Neural cell (in vitro differentiated cells): ENCODE measurements around the gene SDHAF4. TPM values are rescaled to one million over a fixed set of nuclear protein-coding genes. Genes with fewer than 3 reads are reported as not detected.
"Not testable (repeated sequence)": the region's sequence is repeated elsewhere in the genome, so short reads cannot be mapped to it uniquely, and the experiment has no call there.

Experiments
- H2AFZ ChIP-seq: fragments of 200-600, 300-800 bp; sonication (generic), shearing (Covaris generic); 2 replicates; pipeline ENCODE4 v1.6.0; 2014; ENCODE audit warnings: low read depth, mild to moderate bottlenecking, antibody characterized with exemption, low read length, moderate library complexity
- H3F3A ChIP-seq: fragments of 200-600 bp; shearing (Covaris generic); 2 replicates; pipeline ENCODE4 v1.6.1; 2016; ENCODE audit warnings: mild to moderate bottlenecking, moderate library complexity, mixed read lengths, antibody characterized with exemption, low read length; ENCODE audit not compliant: insufficient read depth, poor library complexity, severe bottlenecking
- H3K27ac ChIP-seq: fragments of 200-600, 300-800 bp; sonication (generic), shearing (Covaris generic); 2 replicates; pipeline ENCODE4 v1.5.1; 2014; ENCODE audit warnings: mild to moderate bottlenecking, low read length, moderate library complexity
- H3K27me3 ChIP-seq: fragments of 300-800, 200-600 bp; sonication (generic), shearing (Covaris generic); 2 replicates; pipeline ENCODE4 v1.6.0; 2014; ENCODE audit warnings: mild to moderate bottlenecking, low read depth, low read length, moderate library complexity; ENCODE audit not compliant: insufficient read depth
- H3K36me3 ChIP-seq: fragments of 300-800, 200-600 bp; sonication (generic), shearing (Covaris generic); 2 replicates; pipeline ENCODE4 v1.5.1; 2014; ENCODE audit warnings: mild to moderate bottlenecking, antibody characterized with exemption, low read length, moderate library complexity; ENCODE audit not compliant: insufficient read depth
- H3K4me2 ChIP-seq: fragments of 300-800, 200-600 bp; sonication (generic), shearing (Covaris generic); 2 replicates; pipeline ENCODE4 v1.6.0; 2014; ENCODE audit warnings: mild to moderate bottlenecking, low read length
- H3K4me3 ChIP-seq: fragments of 300-800, 200-600 bp; sonication (generic), shearing (Covaris generic); 2 replicates; pipeline ENCODE4 v1.5.1; 2014; ENCODE audit warnings: mild to moderate bottlenecking, low read length, moderate library complexity
- H3K79me2 ChIP-seq: fragments of 200-600 bp; shearing (Covaris generic); replicated peaks from 2 replicates; pipeline ENCODE4 v1.6.0; 2014; ENCODE audit warnings: mild to moderate bottlenecking, low read length, moderate library complexity; ENCODE audit not compliant: insufficient read depth
- H3K9ac ChIP-seq: fragments of 300-800, 200-600 bp; sonication (generic), shearing (Covaris generic); 2 replicates; pipeline ENCODE4 v1.6.1; 2016; ENCODE audit warnings: mild to moderate bottlenecking, low read length, mixed read lengths
- H3K9me2 ChIP-seq: fragments of 200-600 bp; shearing (Covaris generic); 2 replicates; pipeline ENCODE4 v1.6.1; 2016; ENCODE audit warnings: mild to moderate bottlenecking, low read length, mixed read lengths; ENCODE audit not compliant: insufficient read depth
- H3K9me3 ChIP-seq: fragments of 200-600, 300-800 bp; sonication (generic), shearing (Covaris generic); 2 replicates; pipeline ENCODE4 v1.6.1; 2016; ENCODE audit warnings: mild to moderate bottlenecking, mixed run types, low read length, moderate library complexity, mixed read lengths
- H4K20me1 ChIP-seq: fragments of 200-600 bp; shearing (Covaris generic); 2 replicates; pipeline ENCODE4 v1.6.1; 2016; ENCODE audit warnings: mild to moderate bottlenecking, mixed run types; ENCODE audit not compliant: insufficient read depth
- EP300 ChIP-seq: fragments of 450-650 bp; conservative IDR thresholded peaks from 2 replicates; pipeline ENCODE4 v1.6.1; 2014; ENCODE audit warnings: antibody characterized with exemption, mild to moderate bottlenecking, moderate library complexity; ENCODE audit not compliant: poor library complexity, severe bottlenecking
- EZH2 ChIP-seq: fragments of 200-600, 300-800 bp; shearing (Covaris generic), sonication (generic); IDR thresholded peaks from 2 replicates; pipeline ENCODE4 v1.6.1; 2014; ENCODE audit warnings: antibody characterized with exemption, low read length, borderline replicate concordance, mild to moderate bottlenecking; ENCODE audit not compliant: insufficient read depth, poor library complexity, severe bottlenecking
- MXI1 ChIP-seq: fragments of 450-650 bp; conservative IDR thresholded peaks from 2 replicates; pipeline ENCODE4 v1.6.1; 2014; ENCODE audit warnings: antibody characterized with exemption, mild to moderate bottlenecking; ENCODE audit not compliant: poor library complexity, severe bottlenecking
- POLR2AphosphoS5 ChIP-seq: IDR thresholded peaks from 2 replicates; pipeline ENCODE4 v1.6.1; 2012
- RAD21 ChIP-seq: fragments of 450-650 bp; conservative IDR thresholded peaks from 2 replicates; pipeline ENCODE4 v1.6.1; 2014; ENCODE audit warnings: antibody characterized with exemption, mild to moderate bottlenecking, moderate library complexity
- SMC3 ChIP-seq: fragments of 450-650 bp; conservative IDR thresholded peaks from 2 replicates; pipeline ENCODE4 v1.6.1; 2014; ENCODE audit warnings: antibody characterized with exemption, mild to moderate bottlenecking, moderate library complexity; ENCODE audit not compliant: poor library complexity
- TAF1 ChIP-seq: IDR thresholded peaks from 2 replicates; pipeline ENCODE4 v1.6.1; 2012; ENCODE audit warnings: low read depth
- polyA plus RNA-seq: library from polyadenylated mRNA; depleted of rRNA; stranded (reverse); fragments of >200 nt; gene quantifications from 2 replicates; pipeline ENCODE4 v1.2.3, GENCODE V29; 2014
- TF ChIP-seq, protein P1 (sequence below): fragments of 450-650 bp; IDR thresholded peaks from 2 replicates; pipeline ENCODE4 v1.5.1; 2014; ENCODE audit warnings: antibody characterized with exemption, mild to moderate bottlenecking, moderate library complexity; ENCODE audit not compliant: poor library complexity, severe bottlenecking
- TF ChIP-seq, protein P2 (sequence below): IDR thresholded peaks from 2 replicates; pipeline ENCODE4 v1.6.1; 2012; ENCODE audit warnings: borderline replicate concordance

SDHAF4 gene
- polyA plus RNA-seq, 1 donor from 2014 or later, result 28.2 TPM

DNA sequence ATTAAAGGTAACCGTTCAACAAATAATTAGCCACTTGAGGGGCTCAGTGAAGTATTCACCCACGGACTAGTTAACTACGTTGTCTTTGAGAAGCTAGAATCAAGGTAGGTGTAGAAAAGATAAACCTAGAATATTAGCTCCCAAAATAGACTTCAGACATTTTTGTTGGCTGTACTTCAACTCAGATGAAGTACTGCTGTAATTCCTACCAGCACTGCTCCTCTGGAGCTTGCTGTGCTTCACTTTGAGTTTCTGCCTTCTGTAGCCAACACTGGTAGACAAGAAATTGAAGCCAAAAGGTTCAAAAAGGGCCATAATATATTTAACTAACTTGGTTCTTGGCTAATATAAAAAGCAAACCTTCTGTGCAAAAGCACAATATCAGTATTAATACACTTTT lies 18.8 kb upstream of the SDHAF4 start:
- Histone ChIP-seq H3K36me3 (no peaks in the 10 kb centered on the region), H3K9me2 (no peaks in the 10 kb centered on the region), H3F3A (no peaks in the 10 kb centered on the region), H3K4me3 (no peak overlapping the region), H3K27me3 (no peaks in the 10 kb centered on the region), H2AFZ (no peak overlapping the region), H4K20me1 (no peaks in the 10 kb centered on the region), H3K79me2 (no peaks in the 10 kb centered on the region), H3K27ac (no peak overlapping the region), H3K4me2 (no peak overlapping the region), H3K9me3 (no peaks in the 10 kb centered on the region), H3K9ac (no peak overlapping the region)
- TF ChIP-seq EP300, result no peak
- TF ChIP-seq, protein P1, sequence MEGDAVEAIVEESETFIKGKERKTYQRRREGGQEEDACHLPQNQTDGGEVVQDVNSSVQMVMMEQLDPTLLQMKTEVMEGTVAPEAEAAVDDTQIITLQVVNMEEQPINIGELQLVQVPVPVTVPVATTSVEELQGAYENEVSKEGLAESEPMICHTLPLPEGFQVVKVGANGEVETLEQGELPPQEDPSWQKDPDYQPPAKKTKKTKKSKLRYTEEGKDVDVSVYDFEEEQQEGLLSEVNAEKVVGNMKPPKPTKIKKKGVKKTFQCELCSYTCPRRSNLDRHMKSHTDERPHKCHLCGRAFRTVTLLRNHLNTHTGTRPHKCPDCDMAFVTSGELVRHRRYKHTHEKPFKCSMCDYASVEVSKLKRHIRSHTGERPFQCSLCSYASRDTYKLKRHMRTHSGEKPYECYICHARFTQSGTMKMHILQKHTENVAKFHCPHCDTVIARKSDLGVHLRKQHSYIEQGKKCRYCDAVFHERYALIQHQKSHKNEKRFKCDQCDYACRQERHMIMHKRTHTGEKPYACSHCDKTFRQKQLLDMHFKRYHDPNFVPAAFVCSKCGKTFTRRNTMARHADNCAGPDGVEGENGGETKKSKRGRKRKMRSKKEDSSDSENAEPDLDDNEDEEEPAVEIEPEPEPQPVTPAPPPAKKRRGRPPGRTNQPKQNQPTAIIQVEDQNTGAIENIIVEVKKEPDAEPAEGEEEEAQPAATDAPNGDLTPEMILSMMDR, result no peak
- TF ChIP-seq TAF1, result no peak
- no peak for TF ChIP-seq POLR2AphosphoS5

DNA sequence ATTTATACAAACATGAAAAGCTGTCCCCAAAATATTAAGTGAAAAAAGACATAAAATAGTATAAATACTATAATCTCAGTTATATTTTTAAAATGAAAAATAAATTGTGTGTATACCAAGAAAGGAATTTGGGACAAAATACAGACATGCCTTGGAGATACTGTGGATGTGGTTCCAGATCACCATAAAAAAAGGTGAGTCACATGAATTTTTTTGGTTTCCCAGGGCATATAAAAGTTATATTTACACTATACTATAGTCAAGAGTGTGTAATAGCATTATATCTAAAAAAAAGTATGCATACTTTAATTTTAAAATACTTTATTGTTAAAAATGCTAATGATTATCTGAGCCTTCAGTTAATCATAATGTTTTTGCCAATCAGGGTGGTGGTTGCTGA lies 17.4 kb upstream of the SDHAF4 start:
- H2AFZ ChIP-seq, result no peak overlapping the region
- no peak overlapping the region for H3K9ac ChIP-seq
- no peaks in the 10 kb centered on the region for H3K27me3 ChIP-seq
- H3K4me3 ChIP-seq, result no peak overlapping the region
- H3F3A ChIP-seq, result no peaks in the 10 kb centered on the region
- TF ChIP-seq MXI1, result no peak
- no peak for TF ChIP-seq POLR2AphosphoS5
- TF ChIP-seq EP300, result no peak
- TF ChIP-seq TAF1, result no peak
- no peak for TF ChIP-seq RAD21
- no peak overlapping the region for H3K4me2 ChIP-seq
- no peaks in the 10 kb centered on the region for H3K9me2 ChIP-seq
- H3K27ac ChIP-seq, result no peak overlapping the region
- no peaks in the 10 kb centered on the region for H3K9me3 ChIP-seq
- H3K36me3 ChIP-seq, result no peaks in the 10 kb centered on the region
- no peaks in the 10 kb centered on the region for H4K20me1 ChIP-seq
- H3K79me2 ChIP-seq, result no peaks in the 10 kb centered on the region

DNA sequence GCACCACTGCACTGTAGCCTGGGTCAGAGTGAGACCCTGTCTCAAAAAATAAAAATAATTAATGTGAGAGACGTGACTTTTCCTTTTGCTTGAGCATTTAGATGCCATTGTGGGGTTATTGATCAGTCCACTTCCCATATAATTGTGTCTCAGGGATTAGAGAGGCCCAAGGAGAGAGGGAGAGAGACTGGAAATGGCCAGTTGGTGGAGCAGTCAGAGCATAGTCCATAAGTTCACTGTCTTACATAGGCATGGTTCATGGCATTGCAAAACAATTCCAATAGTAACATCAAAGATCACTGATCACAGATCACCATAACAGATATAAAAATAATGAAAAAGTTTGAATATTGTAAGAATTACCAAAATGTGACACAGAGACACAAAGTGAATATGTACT lies 15.2 kb upstream of the SDHAF4 start:
- TF ChIP-seq MXI1 (no peak), SMC3 (no peak), EZH2 (no peak), POLR2AphosphoS5 (no peak), EP300 (no peak), RAD21 (no peak), TAF1 (no peak)
- TF ChIP-seq, protein P2, sequence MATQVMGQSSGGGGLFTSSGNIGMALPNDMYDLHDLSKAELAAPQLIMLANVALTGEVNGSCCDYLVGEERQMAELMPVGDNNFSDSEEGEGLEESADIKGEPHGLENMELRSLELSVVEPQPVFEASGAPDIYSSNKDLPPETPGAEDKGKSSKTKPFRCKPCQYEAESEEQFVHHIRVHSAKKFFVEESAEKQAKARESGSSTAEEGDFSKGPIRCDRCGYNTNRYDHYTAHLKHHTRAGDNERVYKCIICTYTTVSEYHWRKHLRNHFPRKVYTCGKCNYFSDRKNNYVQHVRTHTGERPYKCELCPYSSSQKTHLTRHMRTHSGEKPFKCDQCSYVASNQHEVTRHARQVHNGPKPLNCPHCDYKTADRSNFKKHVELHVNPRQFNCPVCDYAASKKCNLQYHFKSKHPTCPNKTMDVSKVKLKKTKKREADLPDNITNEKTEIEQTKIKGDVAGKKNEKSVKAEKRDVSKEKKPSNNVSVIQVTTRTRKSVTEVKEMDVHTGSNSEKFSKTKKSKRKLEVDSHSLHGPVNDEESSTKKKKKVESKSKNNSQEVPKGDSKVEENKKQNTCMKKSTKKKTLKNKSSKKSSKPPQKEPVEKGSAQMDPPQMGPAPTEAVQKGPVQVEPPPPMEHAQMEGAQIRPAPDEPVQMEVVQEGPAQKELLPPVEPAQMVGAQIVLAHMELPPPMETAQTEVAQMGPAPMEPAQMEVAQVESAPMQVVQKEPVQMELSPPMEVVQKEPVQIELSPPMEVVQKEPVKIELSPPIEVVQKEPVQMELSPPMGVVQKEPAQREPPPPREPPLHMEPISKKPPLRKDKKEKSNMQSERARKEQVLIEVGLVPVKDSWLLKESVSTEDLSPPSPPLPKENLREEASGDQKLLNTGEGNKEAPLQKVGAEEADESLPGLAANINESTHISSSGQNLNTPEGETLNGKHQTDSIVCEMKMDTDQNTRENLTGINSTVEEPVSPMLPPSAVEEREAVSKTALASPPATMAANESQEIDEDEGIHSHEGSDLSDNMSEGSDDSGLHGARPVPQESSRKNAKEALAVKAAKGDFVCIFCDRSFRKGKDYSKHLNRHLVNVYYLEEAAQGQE, result no peak
- TF ChIP-seq, protein P1, result no peak
- H3K9ac ChIP-seq, result no peak overlapping the region
- H3K36me3 ChIP-seq, result no peaks in the 10 kb centered on the region
- H3K79me2 ChIP-seq, result no peaks in the 10 kb centered on the region
- no peaks in the 10 kb centered on the region for H4K20me1 ChIP-seq
- no peak overlapping the region for H3K4me2 ChIP-seq
- H3F3A ChIP-seq, result no peaks in the 10 kb centered on the region
- H3K4me3 ChIP-seq, result no peak overlapping the region
- H3K9me3 ChIP-seq, result no peaks in the 10 kb centered on the region
- no peaks in the 10 kb centered on the region for H3K27me3 ChIP-seq
- H3K9me2 ChIP-seq, result no peaks in the 10 kb centered on the region
- no peak overlapping the region for H2AFZ ChIP-seq
- no peak overlapping the region for H3K27ac ChIP-seq

DNA sequence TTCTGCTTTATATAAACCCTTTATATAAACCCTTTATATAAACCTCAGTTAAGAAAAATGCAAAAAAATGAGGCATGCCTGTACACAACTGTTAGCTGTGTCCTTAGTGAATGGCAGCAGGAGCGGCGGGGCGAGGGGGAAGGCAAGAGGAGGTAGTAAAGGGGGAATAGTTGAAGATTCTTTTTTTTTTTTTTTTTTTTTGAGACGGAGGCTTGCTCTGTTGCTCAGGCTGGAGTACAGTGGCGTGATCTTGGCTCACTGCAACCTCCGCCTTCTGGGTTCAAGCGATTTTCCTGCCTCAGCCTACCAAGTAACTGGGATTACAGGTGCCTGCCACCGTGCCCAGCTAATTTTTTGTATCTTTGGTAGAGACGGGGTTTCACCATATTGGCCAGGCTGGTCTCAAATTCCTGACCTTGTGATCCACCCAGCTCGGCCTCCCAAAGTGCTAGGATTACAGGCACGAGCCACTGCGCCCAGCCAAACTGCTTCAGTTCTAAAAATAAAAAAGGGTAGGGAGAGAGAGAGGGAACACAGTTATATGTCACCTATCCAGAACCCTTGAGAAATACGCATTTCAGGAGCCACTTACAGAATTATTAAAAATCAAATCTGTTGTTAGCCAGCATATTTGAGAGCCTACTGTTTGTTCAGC lies 14.3 kb upstream of the SDHAF4 start:
- not testable (repeated sequence) for H4K20me1 ChIP-seq, H3K27ac ChIP-seq, H3K9ac ChIP-seq, H3K36me3 ChIP-seq, H3F3A ChIP-seq, H3K9me2 ChIP-seq, H3K4me2 ChIP-seq, H3K9me3 ChIP-seq, H2AFZ ChIP-seq, H3K79me2 ChIP-seq, H3K4me3 ChIP-seq, H3K27me3 ChIP-seq
